ENCODE measurements around the gene OTUD3. TPM values are rescaled to one million over a fixed set of nuclear protein-coding genes. Genes with fewer than 3 reads are reported as not detected.

Gene OTUD3
- total RNA-seq, 1 donor from 2014 or later = 2.2 TPM

DNA sequence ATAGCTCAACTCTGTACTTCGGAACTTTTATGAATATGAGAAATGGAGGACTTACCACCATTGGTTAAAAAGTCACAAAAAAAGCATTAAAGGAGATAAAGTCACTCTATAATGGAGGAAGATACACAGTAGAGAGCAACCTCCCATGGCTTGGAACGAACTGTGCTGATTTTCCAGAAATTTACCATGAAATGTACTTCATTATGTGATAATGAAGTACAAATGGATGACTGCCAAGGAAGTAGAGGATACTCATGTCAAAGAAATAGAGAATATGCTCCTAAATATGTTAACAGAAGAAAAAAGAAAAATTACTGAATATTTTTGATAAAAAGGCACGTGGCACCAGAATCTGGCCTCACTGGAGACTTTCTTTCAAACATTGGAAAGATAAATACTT lies 64.8 kb downstream of the OTUD3 start:
- DNase-seq (ENCODE audit: low read depth in 2 of 2) = no peak

- DNase-seq (ENCODE audit: low read depth in 2 of 2) = peak; percentile 16 to 84
Observed at GRCh38 chr1:19949016-19949415, 66.8 kb downstream of the OTUD3 start.

DNA sequence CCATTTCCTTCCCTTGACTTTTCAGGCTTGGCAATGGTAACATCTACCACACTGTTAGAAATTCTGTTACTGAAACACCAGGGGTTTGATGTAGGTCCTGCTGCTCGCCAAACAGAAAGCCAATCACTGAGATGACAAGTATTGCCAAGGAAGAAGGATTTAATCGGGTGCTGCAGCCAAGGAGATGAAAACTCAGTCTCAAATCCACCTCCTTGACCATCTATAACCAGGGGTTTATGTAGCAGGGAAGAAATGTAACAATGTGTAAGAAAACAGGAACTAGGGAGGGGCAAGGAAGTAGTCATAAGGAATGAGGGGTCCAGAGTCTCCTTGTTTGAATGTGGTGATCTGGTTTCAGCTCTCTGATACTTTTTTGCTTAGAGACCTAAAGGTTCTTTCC lies 71.9 kb downstream of the OTUD3 start:
- DNase-seq (ENCODE audit: low read depth in 2 of 2) = no peak

DNA sequence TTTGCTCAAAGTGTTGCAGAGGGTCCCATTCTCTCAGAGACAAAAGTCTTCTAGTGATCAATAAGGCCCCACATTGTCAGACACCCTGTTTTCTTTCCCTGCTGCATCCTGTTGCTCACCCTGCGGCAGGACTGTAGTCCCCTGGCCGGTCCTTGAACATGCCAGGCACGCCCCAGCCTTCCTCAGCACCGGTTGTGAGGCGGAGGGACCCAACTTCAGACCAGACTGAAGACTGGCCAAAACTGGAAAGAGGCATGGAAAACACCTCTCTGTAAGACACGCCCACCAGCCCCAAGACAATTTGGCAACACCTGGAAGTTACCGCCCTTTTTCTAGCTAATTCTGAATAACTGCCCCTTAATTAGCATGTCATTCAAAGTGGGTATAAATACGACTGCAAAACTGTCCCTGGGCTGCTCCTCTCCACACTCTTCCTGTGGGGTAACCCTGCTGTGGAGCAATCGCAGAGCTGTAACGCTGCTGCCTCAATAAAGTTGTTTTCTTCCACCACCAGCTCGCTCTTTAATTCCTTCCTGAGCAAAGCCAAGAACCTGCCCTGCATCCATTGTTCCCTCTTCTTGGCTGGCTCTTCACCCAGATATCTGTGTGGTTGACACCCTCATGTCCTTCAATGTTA lies 73.5 kb downstream of the OTUD3 start:
- DNase-seq (ENCODE audit: low read depth in 2 of 2) = no peak

DNA sequence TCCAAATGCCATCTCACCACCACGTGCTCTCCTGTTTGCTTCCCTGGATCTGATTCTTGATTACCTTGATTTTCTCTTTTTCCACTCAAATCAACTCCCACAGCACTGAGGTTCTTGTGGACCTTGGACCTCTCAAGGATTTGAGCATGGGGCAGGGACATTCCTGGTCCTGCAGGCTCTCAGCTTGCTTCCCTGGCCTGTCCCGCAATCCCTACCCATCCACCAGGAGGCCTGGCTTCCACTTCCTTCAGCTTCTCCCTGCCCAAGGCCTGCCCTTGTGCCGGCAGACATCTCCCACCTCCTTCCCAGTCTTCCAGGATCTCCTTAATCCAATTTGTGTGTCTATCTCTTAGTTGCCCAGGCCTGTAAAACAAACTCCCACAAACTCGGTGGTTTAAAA lies 75.6 kb downstream of the OTUD3 start:
- DNase-seq (ENCODE audit: low read depth in 2 of 2) = no peak

DNA sequence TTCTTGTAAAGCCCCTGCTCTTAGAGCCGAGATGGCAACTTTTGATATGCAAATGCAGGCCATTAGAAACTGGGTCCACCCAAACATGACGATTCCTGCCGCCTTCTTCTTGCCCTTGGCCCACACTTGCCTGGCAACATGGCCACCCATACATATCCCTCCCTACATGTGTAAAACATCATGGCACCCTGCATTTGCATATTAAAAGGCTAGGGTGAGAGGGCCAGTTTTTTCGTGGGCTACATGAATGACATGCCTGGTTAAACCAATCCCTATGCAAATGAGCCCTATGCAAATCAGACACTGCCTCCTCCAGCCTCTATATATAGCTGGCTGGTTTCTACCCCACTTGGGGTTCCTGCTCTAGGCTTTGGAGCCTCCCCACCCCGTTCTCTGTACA lies 78.4 kb downstream of the OTUD3 start:
- DNase-seq (ENCODE audit: low read depth in 2 of 2) = no peak

Other genes with a start within 250 kb of the OTUD3 start
- 91.4 and 236 TPM in 2 replicates for gene NBL1, start 238.1 kb upstream of the OTUD3 start, total RNA-seq
- under 0.01 and 0.13 TPM in 2 replicates for gene HTR6, start 217.5 kb upstream of the OTUD3 start, total RNA-seq
- gene TMCO4, start 82.5 kb upstream of the OTUD3 start, total RNA-seq = 6.7 and 9.6 TPM in 2 replicates
- not detected in 2 replicates for gene RNF186, start 67.1 kb upstream of the OTUD3 start, total RNA-seq
- not detected in 2 replicates for gene PLA2G2E, start 41.2 kb downstream of the OTUD3 start, total RNA-seq
- gene PLA2G2A, start 97.2 kb downstream of the OTUD3 start, total RNA-seq = not detected in 2 replicates
- gene PLA2G5, start 187.8 kb downstream of the OTUD3 start, total RNA-seq = under 0.01 and 0.25 TPM in 2 replicates
- gene PLA2G2D, start 237.1 kb downstream of the OTUD3 start, total RNA-seq = not detected in 2 replicates

All from dermis microvascular lymphatic vessel endothelial cell (primary cell).